HFF-Myc (cell line): Measurements from ENCODE around the gene CSNK1G2.
"Not testable (repeated sequence)": the region's sequence is repeated elsewhere in the genome, so short reads cannot be mapped to it uniquely, and the experiment has no call there.

Experiments
- DNase-seq: peaks from one replicate; pipeline ENCODE4 v3.0.0-alpha.2; 2011; ENCODE audit warnings: low read depth; ENCODE audit errors: extremely low read depth
- H3K4me3 ChIP-seq: replicated peaks from 2 replicates; pipeline ENCODE4 v1.5.1; 2011; ENCODE audit warnings: low read depth, mild to moderate bottlenecking, control low read depth, low read length
- CTCF ChIP-seq: IDR thresholded peaks from 2 replicates; pipeline ENCODE4 v1.5.1; 2012; ENCODE audit warnings: mild to moderate bottlenecking, low read depth, low read length, control low read depth; ENCODE audit errors: missing control alignments

Gene CSNK1G2

GRCh38 chr19:1986357-1987162 lies 45.6 kb downstream of the CSNK1G2 start:
- no peak for TF ChIP-seq CTCF
- no peak overlapping the region for H3K4me3 ChIP-seq
- no peak for DNase-seq

GRCh38 chr19:1987197-1988187 lies 46.5 kb downstream of the CSNK1G2 start:
- H3K4me3 ChIP-seq, result no peak overlapping the region
- DNase-seq, result no peak
- no peak for TF ChIP-seq CTCF

- not testable (repeated sequence) for DNase-seq, H3K4me3 ChIP-seq
Observed at GRCh38 chr19:1988464-1988863, 47.5 kb downstream of the CSNK1G2 start.

- no peak overlapping the region for H3K4me3 ChIP-seq
- no peak for DNase-seq
- no peak for TF ChIP-seq CTCF
Observed at GRCh38 chr19:1989513-1990229, 48.7 kb downstream of the CSNK1G2 start.

GRCh38 chr19:1990230-1991017 lies 49.5 kb downstream of the CSNK1G2 start:
- H3K4me3 ChIP-seq, result no peak overlapping the region
- no peak for TF ChIP-seq CTCF
- DNase-seq, result no peak

- TF ChIP-seq CTCF, result no peak
- no peak for DNase-seq
- no peak overlapping the region for H3K4me3 ChIP-seq
Observed at GRCh38 chr19:1991018-1991913, 50.3 kb downstream of the CSNK1G2 start.
